NCI-H82 treated with DMSO at 0.1 percent for 48 hours (cell line): ENCODE measurements around the gene TAS2R9.
"Not testable (repeated sequence)": the region's sequence is repeated elsewhere in the genome, so short reads cannot be mapped to it uniquely, and the experiment has no call there.

Experiments used
- DNase-seq: peaks from one replicate; lab custom pipeline; 2025; ENCODE audit not compliant: unreplicated experiment; lab: John Stamatoyannopoulos, UW

Gene TAS2R9, protein sequence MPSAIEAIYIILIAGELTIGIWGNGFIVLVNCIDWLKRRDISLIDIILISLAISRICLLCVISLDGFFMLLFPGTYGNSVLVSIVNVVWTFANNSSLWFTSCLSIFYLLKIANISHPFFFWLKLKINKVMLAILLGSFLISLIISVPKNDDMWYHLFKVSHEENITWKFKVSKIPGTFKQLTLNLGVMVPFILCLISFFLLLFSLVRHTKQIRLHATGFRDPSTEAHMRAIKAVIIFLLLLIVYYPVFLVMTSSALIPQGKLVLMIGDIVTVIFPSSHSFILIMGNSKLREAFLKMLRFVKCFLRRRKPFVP

DNA sequence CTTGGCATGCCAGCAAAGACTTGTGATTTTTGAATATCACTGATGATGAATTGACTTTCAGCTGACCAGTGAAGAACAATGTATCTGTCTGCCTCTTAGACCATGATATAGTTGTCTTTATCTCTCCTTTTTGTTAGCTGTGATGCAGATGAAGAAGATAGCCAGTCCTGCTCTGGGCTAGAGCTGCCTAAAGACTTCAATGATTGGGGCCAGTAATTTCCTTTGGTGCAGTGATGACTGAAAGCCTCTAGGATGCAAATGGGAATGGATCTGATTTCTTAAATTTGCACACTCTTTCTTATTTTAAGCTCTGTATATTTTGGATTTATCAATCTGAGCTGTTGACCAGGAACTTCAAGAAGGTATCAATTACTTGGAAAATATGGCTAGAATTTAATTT is at the start of gene TAS2R9:
TAS2R9 (minus strand) TSS at position 101 of the 400 bp plus-strand sequence; CDS start at position 8, 93 bp downstream.
- DNase-seq: no peak

- DNase-seq: no peak
These were observed 45.8 kb upstream of the TAS2R9 start for GRCh38 chr12:10855807-10856206.

DNA sequence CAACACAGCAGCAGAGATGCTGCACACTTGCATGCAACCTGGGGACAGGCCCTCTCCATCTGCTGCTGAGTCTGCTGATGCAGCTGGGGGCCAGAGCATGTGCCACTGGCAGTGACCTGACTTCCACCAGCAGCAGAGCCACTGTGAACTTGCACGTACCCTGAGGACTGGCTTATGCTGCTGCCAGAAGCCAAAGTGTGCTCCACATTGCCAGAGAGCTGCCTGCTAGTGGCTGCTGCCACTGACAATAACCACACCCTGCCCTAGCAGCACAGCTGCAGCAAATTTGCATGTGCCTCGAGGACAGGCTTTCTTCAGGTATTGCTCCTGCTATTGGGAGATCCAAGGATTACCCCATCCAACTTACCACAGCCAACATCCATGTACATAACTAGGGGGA is 43.8 kb upstream of the TAS2R9 start:
- no peak for DNase-seq

DNA sequence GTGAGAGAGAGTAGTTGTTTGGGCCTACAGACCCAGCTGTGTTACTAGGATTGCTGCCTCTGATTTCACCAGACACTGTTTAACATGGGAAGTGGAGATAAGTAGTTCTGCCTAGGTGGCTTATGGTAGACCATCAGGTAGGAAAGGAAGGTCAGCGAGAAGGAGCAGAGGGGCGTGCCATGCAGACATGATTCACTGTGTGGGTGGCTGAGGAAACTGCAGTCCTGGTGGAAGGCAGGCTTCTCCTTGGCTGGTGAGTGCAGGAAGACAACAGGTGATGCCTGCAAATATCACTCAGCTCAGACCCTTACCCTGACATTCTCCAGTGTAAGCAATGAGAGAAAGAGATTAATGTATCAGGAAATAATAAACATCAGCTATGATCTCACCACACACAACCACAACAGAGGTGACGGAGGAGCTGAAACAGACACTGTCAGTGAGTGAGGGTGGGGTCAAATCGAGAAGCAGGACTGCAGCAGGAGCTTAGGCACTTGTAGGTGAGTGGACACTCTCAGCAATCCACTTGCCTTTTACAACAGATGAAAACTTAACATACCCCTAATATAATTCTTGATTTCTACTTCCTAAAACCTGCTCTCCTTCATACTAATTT is 41.4 kb upstream of the TAS2R9 start:
- no peak for DNase-seq

GRCh38 chr12:10849425-10849878 is 39.5 kb upstream of the TAS2R9 start, which contains the start of gene PRR4:
TSS of gene PRR4 (minus strand) at chr12:10849475. CDS start at chr12:10849437, 38 bp downstream.
- no peak for DNase-seq

GRCh38 chr12:10847744-10848143 is 37.8 kb upstream of the TAS2R9 start:
- DNase-seq: no peak

DNA sequence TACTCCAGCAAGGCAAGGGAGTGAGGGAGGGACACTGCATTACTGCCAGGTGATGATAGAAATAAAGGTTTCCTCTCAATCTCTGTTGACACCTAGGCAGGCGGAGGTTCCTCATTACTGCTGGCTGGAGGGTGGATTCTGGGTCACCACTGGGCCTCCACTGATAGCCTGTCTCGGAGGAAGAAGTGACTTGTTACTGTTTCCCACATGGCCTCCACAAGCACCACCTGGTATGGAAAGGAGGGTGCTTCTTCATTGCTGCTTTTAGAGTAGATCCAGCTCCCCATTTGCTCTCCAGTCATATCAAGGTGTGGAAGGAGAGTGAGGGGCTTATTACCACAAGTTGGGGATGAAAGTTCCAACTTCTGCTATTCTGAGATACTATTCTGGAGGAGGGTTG is 32.9 kb upstream of the TAS2R9 start:
- DNase-seq: no peak

GRCh38 chr12:10838461-10838860 is 28.5 kb upstream of the TAS2R9 start:
- no peak for DNase-seq

- no peak for DNase-seq
These were observed 20.0 kb upstream of the TAS2R9 start for GRCh38 chr12:10829994-10830393.

GRCh38 chr12:10826258-10826657 is 16.3 kb upstream of the TAS2R9 start, which contains the start of gene TAS2R10:
TSS of gene TAS2R10 (minus strand) at chr12:10826358. CDS start at chr12:10826269, 89 bp downstream.
- no peak for DNase-seq

GRCh38 chr12:10824957-10825356 is 15.0 kb upstream of the TAS2R9 start:
- DNase-seq: no peak

DNA sequence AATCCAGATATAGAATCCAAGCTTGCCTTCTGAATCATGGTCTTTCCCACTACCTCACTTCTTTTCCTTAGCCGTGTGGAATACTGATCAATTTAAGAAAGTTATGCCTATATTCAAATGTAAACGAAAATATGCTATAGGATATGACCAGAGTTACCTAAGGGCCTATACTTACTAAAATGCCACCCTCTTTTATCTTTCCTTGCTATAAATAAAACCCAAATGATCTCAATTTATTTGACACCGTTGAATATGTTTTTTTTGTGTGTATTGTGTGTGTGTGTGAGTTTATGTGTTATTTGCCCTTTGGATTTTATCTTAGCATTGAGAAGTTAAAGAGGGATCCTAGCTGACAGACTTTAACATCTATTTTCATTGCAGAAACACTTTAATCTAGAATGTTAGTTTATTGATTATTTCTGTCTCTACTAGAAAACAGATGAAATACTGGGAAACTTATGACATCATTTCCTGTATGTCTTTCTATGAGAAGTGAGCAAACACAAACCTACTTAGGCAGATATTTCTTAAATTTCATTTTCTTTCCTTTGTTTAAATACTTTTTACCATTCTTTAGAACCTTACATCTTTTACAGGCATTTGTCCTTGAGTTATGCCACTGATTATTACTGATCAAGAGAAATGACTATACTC is 2.0 kb upstream of the TAS2R9 start:
- DNase-seq: no peak

GRCh38 chr12:10807186-10807585 is 2.8 kb downstream of the TAS2R9 start, which contains the start of gene TAS2R8:
TSS of gene TAS2R8 (minus strand) at chr12:10807286. CDS start at chr12:10806980, 306 bp downstream.
- DNase-seq: no peak

GRCh38 chr12:10802587-10802986 is 7.4 kb downstream of the TAS2R9 start, which contains the start of gene TAS2R7:
TSS of gene TAS2R7 (minus strand) at chr12:10802627. CDS start at chr12:10802570, 57 bp downstream.
- DNase-seq: no peak

GRCh38 chr12:10801741-10802140 is 8.2 kb downstream of the TAS2R9 start:
- no peak for DNase-seq

- no peak for DNase-seq
These were observed 15.7 kb downstream of the TAS2R9 start for GRCh38 chr12:10794222-10794621.

DNA sequence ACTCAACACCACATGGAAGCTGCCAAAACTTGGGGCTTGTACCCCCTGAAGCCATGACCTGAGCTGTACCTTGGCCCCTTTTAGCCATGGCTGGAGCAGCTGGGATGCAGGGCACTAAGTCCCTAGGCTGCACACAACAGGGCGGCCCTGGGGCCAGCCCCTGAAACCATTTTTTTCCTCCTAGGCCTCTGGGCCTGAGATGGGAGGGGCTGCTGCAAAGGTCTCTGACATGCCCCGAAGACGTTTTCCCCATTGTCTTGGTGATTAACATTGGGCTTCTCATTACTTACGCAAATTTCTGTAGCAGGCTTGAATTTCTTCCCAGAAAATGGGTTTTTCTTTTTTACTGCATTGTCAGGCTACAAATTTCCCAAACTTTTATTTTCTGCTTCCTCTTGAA is 18.2 kb downstream of the TAS2R9 start:
- DNase-seq: not testable (repeated sequence)

- no peak for DNase-seq
These were observed 26.7 kb downstream of the TAS2R9 start for GRCh38 chr12:10783252-10783651.

DNA sequence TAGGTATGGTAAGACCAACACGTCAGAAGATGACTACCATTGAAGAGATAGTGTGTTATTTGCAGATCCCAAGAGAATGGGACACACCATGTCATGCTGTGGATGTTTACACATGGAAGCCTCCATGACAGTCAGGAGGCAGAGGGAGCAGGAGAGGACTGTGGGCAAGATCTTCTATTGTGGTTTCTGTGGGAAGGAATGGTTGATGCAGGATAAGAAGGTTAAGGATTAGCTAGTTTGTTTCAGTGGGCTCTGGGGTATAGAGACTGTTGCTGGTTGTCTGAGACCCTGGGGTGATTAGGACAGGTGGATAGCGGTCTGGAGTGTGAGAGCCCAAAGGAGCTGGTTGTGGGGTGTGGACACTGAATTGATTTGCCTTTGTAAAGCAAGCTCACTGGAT is 30.9 kb downstream of the TAS2R9 start:
- peak; percentile 3 for DNase-seq

DNA sequence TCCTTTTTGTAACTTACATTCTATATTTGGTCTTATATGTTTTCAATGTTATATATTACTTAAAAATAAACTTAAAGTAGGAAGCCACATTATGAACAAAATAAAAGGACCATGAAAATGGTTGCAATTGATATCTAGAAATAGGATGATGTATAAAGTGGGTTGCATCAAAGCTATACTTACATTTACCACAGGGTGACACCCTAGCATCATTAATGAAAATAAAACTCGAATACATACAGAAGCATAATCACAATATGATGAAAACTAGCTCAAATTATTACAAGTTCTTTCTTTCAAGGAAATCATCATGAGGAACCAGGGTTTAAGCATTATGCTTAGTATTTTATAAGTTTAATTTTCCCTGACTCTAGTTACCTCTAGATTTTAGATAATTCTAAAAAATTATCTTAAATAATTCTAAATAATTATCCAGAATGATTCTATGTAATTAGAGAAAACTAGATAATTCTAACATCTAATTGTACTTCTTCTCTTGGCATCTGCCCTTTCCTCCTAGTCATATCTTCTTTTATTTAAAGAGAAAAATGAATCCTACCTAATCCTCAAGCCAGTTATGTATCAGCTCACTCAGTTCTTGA is 38.7 kb downstream of the TAS2R9 start:
- DNase-seq: no peak

DNA sequence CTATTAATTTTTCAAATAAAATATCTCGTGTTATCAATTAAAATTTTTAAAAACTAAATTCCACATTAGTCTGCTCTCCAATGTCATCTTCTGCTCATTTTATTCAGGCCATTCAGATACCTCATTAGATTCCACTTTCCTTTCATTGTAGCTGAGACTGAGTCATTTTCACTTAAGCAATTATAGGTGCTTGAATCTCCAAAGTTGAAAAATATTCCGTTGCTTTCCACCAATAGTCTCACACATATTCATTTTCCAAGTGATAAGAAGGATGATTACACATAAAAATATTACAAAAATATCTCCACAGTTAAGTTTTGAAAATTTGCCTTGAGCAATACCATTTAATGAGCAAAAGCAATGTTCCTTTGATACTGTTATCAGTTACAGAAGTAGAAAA is 50.3 kb downstream of the TAS2R9 start:
- no peak for DNase-seq
